Uterus (tissue), 2 donors: ENCODE results near the gene WIZ.
"Not testable (repeated sequence)": the region's sequence is repeated elsewhere in the genome, so short reads cannot be mapped to it uniquely, and the experiment has no call there.

ENCODE experiments used
- CTCF ChIP-seq, 4 experiments: fragments of 200-600 bp in 2 of 4; fragments of 450-650 bp in 2 of 4; sonication (generic) in 2 of 4; IDR thresholded peaks; one replicate each; pipeline ENCODE4 v1.5.1; 2016 to 2019; ENCODE audit warnings: antibody characterized with exemption in 4 of 4, mild to moderate bottlenecking in 2 of 4, moderate library complexity in 1 of 4
- POLR2A ChIP-seq, 2 donors: fragments of 450-650 bp; IDR thresholded peaks; one replicate each; pipeline ENCODE4 v1.6.1; 2016; ENCODE audit warnings: antibody characterized with exemption in 2 of 2, mild to moderate bottlenecking in 1 of 2, moderate library complexity in 1 of 2

GRCh38 chr19:15395251-15395650, 54.5 kb downstream of the WIZ start:
- TF ChIP-seq CTCF, POLR2A (IDR thresholded peaks at IDR 0.05): not testable (repeated sequence)
